GM15510 (cell line): Measurements from ENCODE around the gene DDR2.

Experiments
- POLR2A ChIP-seq: IDR thresholded peaks from 3 replicates; pipeline ENCODE4 v1.6.1; 2011; ENCODE audit warnings: borderline replicate concordance; ENCODE audit not compliant: insufficient read length; ENCODE audit errors: extremely low read depth

DDR2 gene

DNA sequence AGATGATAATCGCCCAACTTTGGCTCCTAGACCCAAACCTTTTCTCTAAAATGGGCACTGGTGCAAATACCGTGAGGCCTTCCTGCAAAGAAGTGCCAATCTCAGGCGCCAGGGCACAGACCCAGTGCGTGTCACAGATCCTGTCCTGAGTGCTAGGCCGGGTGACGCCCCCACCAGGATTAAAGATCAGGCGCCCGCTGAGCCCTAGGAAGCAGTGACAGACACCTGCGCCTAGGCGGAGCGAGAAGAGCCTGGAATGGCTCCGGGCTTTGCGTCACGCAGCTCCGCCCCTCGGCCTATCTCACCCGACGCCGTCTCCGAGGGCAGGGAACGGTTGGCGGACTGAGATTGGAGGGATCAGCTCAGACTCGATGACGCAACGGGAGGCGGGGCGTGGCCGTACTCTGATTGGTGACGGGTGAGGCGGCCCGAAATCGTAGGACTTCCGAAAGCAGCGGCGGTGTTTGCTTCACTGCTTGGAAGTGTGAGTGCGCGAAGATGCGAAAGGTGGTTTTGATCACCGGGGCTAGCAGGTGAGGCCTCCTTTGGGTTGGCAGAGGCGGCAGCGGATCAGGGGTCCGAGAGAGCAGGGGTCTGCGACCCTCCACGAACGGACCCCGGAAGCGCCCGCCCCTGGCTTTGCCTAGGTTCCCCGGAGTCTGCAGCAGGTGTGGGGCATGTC lies 158.2 kb downstream of the DDR2 start, which contains the start of gene HSD17B7:
HSD17B7 (plus strand) TSS at position 400 of the 682 bp plus-strand sequence; CDS start at position 499, 99 bp downstream.
- TF ChIP-seq POLR2A, result peak; percentile 54

DNA sequence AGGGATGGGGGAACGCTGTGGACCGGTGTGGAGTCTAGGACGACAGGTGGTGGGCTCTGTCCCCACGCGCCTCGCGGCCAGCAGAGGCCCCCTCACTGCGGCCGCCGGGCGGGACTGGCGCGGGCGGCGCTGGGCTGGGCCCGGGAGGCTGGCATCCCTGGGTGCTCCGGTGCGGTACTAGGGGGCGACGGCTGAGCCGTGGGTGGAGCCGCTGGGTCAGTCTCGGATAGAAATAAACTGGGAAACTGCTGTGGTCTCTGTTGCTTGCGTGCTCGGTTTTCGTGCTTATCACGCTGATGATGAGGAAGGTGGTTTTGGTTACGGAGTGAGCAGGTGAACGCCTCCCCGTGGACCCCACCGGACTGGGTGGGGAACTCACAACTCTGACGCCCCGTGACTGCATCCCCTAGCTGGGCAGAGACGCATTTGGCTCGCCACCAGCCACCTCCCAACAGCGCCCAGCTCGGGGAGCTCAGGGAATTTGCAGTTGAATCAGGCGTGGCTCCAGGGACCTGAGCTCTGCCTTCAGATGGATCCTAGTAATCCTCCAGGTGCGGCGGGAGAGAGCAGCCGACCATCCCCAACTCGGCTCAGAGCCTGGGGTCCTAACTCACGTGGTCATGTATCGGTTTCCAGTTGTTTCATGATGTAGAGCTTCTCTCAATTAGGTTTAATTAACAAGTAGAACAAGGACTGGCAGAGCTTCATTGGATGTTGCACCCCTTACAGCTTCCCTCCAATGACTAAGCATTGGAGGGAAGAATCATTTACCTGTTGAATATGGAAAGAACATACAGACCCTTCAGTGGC lies 190.3 kb downstream of the DDR2 start:
- TF ChIP-seq POLR2A, result no peak

DNA sequence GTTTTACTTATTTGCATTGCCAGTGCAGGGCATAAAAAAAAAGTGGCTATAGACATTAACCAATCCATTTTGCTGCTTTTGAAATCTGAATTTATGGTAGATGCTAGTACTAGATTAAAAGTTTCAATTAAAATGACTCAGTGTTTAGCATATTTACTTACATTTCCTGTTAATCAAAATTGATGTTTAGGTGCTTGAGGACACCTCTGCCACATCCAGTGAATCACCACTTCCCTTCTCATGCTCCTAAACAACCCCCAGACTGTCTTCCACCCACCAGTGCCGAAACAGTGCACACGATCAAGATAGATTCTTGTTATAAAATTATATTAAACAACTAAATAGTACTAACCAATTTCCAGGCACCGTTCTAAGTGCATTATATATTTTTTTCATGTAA lies 191.0 kb downstream of the DDR2 start:
- TF ChIP-seq POLR2A, result no peak

DNA sequence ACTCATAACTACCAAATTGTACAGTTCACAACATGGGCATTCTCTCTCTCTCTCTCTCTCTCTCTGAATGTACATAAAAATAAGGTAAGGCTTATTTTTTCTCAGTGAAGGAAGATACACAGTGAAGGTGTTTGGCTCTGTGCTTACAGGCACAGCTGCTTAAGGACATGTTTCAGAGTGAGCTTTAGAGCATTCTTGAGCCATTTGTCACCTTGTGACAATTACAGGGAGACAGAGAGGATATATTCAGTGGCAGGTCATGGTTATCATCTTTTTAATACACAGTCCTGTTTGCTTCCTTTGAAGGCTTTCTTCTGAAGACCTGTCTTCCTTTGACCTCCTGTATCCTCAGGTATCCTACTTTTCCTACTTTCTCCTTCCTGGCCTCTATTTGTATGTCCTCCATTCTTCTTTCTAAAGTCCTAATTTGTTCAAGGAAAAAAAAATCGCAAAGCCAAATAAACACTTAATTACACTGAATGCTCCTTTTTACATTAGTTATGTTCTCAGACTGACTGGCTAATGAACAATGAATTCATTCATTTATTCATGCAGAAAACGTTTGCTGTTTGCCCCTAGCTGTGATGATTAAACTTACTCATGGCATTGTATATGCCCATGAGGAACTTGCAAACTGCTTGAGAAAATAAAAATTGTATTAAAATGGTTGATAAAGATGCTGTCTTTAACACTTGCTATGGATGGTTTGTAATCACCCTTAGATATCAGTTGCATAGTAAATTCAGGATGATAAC lies 191.7 kb downstream of the DDR2 start:
- no peak for TF ChIP-seq POLR2A

DNA sequence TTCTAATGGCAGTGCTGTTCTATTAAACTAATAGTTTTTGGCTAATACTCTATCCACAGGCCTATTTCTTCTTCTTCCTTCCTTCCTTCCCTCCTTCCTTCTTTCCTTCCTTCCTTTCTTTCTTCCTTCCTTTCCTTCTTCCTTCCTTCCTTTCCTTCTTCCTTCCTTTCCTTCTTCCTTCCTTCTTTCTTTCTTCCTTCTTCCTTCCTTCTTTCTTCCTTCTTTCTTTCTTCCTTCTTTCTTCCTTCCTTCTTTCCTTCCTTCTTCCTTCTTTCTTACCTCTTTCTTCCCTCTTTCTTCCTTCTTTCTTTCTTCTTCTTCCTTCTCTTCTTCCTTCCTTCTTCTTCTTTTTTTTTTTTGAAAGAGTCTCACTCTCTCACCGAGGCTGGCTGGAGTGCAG lies 197.0 kb downstream of the DDR2 start:
- no peak for TF ChIP-seq POLR2A

DNA sequence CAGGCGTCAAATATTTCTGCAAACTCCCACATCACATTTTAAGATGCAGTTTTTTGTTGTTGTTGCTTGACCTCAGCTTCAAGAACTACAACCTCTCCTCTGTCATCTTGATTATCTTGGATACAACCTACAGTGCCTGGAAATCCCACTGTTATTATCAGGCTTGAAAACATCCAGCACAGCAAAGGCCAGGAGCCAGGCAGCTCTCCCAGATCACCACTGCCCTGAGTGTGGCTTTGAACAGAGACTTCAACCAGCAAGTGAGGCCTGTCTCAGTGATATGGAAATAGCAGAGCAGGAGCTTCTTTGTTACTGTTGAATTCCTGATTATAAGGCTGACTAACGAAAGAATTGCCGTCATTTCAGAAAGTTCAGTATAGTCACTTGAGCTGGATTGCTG lies 200.2 kb downstream of the DDR2 start:
- no peak for TF ChIP-seq POLR2A

DNA sequence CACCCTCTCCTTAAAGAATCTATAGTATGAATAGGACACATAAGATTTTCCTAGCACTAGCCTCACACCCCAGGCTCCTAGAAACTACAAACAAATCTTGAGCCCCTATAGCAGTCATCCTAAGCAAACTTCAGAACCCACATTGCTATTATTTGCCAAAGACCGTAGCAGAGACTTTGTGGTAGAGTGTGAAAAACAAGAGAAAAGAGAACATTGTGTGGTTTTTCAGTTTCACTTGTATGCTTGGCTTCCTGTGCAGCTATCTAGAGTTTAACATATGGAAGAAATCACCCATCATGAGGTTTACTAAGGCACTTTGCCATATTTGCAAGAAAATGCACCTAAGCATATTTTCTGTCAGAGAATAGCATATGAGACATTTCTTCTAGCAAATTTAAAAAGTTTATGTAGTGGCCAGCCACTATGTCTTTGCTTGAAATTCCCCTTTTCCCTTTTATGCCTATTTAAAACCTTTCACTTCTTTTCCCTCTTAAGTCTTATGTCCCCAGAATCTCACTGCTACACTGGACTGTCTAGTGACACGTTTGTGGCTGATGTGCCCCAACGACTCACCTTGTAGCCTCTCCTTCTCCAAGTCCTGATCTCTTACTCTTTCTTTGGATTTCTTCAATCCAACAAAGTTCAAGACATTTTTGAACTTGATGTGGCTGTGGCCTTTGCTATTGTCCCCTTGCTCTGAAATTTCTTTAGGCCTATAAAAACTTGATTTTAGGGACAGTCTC lies 203.1 kb downstream of the DDR2 start:
- no peak for TF ChIP-seq POLR2A
